Stomach (tissue), 9 donors: ENCODE results near the gene VSTM2L. TPM values are rescaled to one million over a fixed set of nuclear protein-coding genes. Genes with fewer than 3 reads are reported as not detected.

Experiments used
- DNase-seq, 2 donors: peaks; one replicate each; pipeline versions ENCODE4 v3.0.0 to v3.0.0-alpha.2; 2013 to 2019
- H3K27ac ChIP-seq, 5 donors: fragments of 200-600 bp in 4 of 5; sonication (generic) in 4 of 5; one replicate each; pipeline ENCODE4 v1.5.1; 2013 to 2019; ENCODE audit warnings: mild to moderate bottlenecking in 1 of 5, moderate library complexity in 1 of 5
- H3K27me3 ChIP-seq, 3 donors: fragments of 200-600 bp; sonication (generic); one replicate each; pipeline ENCODE4 v1.5.1; 2017 to 2019; ENCODE audit warnings: mixed run types in 1 of 3
- H3K36me3 ChIP-seq, 4 donors: fragments of 200-600 bp; sonication (generic); 1 replicate in 3 of 4; 2 replicates in 1 of 4; pipeline ENCODE4 v1.5.1; 2016 to 2019
- H3K4me1 ChIP-seq, 4 donors: fragments of 200-600 bp; sonication (generic); one replicate each; pipeline ENCODE4 v1.5.1; 2016 to 2019
- H3K4me3 ChIP-seq, 4 donors: fragments of 200-600 bp; sonication (generic) in 3 of 4; one replicate each; pipeline ENCODE4 v1.5.1; 2016 to 2019; ENCODE audit warnings: mild to moderate bottlenecking in 1 of 4
- H3K9me3 ChIP-seq, 4 donors: fragments of 200-600 bp; sonication (generic); one replicate each; pipeline ENCODE4 v1.5.1; 2016 to 2019
- CTCF ChIP-seq, 7 experiments: fragments of 450-650 bp in 4 of 7; fragments of 200-600 bp in 3 of 7; sonication (generic) in 3 of 7; IDR thresholded peaks; one replicate each; pipeline ENCODE4 v1.5.1; 2016 to 2019; ENCODE audit warnings: antibody characterized with exemption in 7 of 7, control low read depth in 2 of 7, mild to moderate bottlenecking in 1 of 7
- EP300 ChIP-seq: sonication (generic); formaldehyde crosslinking; IDR thresholded peaks from one replicate; pipeline ENCODE4 v1.6.1; 2017; ENCODE audit warnings: antibody characterized with exemption
- POLR2A ChIP-seq, 4 donors: fragments of 450-650 bp; IDR thresholded peaks; one replicate each; pipeline ENCODE4 v1.6.1; 2016; ENCODE audit warnings: antibody characterized with exemption in 4 of 4, control low read depth in 2 of 4, mild to moderate bottlenecking in 1 of 4, moderate library complexity in 1 of 4
- POLR2AphosphoS5 ChIP-seq, 3 donors: sonication (generic); formaldehyde crosslinking; IDR thresholded peaks; one replicate each; pipeline ENCODE4 v1.6.1; 2016; ENCODE audit warnings: antibody characterized with exemption in 3 of 3
- WGBS, 5 donors: extraction: QIAGEN DNeasy Blood & Tissue Kit in 3 of 5; methylation state at CpG; one replicate each; pipeline versions ENCODE4 v1.1.5 to v1.1.7; 2013 to 2018; 5-methylcytosine and 5-hydroxymethylcytosine counted together
- intact Hi-C: fragments of 100-400 bp; cut with DNase I; formaldehyde crosslinking; loops from one replicate; pipeline ENCODE4 v1.15.1; 2023; ENCODE audit warnings: low total_unique reads
- polyA plus RNA-seq, 3 donors: library from polyadenylated mRNA; stranded (reverse); fragments of 200-250 nt; gene quantifications; one replicate each; pipeline ENCODE4 v1.2.3, GENCODE V29; 2013
- total RNA-seq, 5 donors: library from RNA; depleted of rRNA; stranded (reverse); fragments of >200 nt; gene quantifications; one replicate each; pipeline versions ENCODE4 v1.1.0 to v1.2.3, GENCODE V29; 2014 to 2016
- donor health status: healthy with polysubstance abuse.
- donor health status: Bipolar disorder and iron deficiency.
- donor health status: healthy.

Gene VSTM2L
- total and polyA plus RNA-seq, 8 donors: 1.1 to 18.3 (median 3.4) TPM; not detected in 2

- TF ChIP-seq POLR2A (IDR thresholded peaks at IDR 0.05): no peak
- TF ChIP-seq EP300: no peak
- TF ChIP-seq POLR2AphosphoS5 (IDR thresholded peaks at IDR 0.05): no peak
- Histone ChIP-seq H3K4me1 (no peaks in the 10 kb centered on the region), H3K27me3 (no peaks in the 10 kb centered on the region), H3K4me3 (no peak overlapping the region), H3K9me3 (no peaks in the 10 kb centered on the region), H3K36me3 (no peaks in the 10 kb centered on the region), H3K27ac (no peak overlapping the region)
- intact Hi-C loops: no loop called here
- no peak for DNase-seq
- 84 to 92% (median 91%) methylated on average over 7 to 12 of the region's 12 CpGs for WGBS, 5 donors
These were observed 35.3 kb downstream of the VSTM2L start for GRCh38 chr20:37938181-37938750.

GRCh38 chr20:37938954-37939353 lies 36.0 kb downstream of the VSTM2L start:
- H3K4me1 ChIP-seq: no peaks in the 10 kb centered on the region
- DNase-seq: no peak
- H3K4me3 ChIP-seq: no peak overlapping the region
- intact Hi-C loops: no loop called here
- no peaks in the 10 kb centered on the region for H3K9me3 ChIP-seq
- no peaks in the 10 kb centered on the region for H3K27me3 ChIP-seq
- 94 to 97% (median 96%) methylated on average over 9 of the region's 9 CpGs for WGBS, 5 donors
- TF ChIP-seq CTCF (IDR thresholded peaks at IDR 0.05) (no peak), POLR2A (IDR thresholded peaks at IDR 0.05) (no peak), POLR2AphosphoS5 (IDR thresholded peaks at IDR 0.05) (no peak), EP300 (no peak)
- no peak overlapping the region for H3K27ac ChIP-seq
- no peaks in the 10 kb centered on the region for H3K36me3 ChIP-seq

GRCh38 chr20:37939701-37940560 lies 37.0 kb downstream of the VSTM2L start:
- TF ChIP-seq POLR2AphosphoS5 (IDR thresholded peaks at IDR 0.05) (no peak), CTCF (IDR thresholded peaks at IDR 0.05) (no peak), POLR2A (IDR thresholded peaks at IDR 0.05) (no peak), EP300 (no peak)
- intact Hi-C loops: no loop called here
- DNase-seq: peak in 1 of 2 donors; percentile 18
- no peaks in the 10 kb centered on the region for H3K4me1 ChIP-seq
- peaks cover 0 to 9% (median 0%) of the 10 kb centered on the region in 3 donors for H3K27me3 ChIP-seq
- H3K9me3 ChIP-seq: no peaks in the 10 kb centered on the region
- H3K36me3 ChIP-seq: no peaks in the 10 kb centered on the region
- H3K4me3 ChIP-seq: no peak overlapping the region
- H3K27ac ChIP-seq: no peak overlapping the region
- 83 to 90% (median 85%) methylated on average over 24 to 25 of the region's 25 CpGs for WGBS, 5 donors

GRCh38 chr20:37940858-37941257 lies 37.9 kb downstream of the VSTM2L start:
- WGBS, 5 donors: 59 to 76% (median 70%) methylated on average over 6 of the region's 6 CpGs
- TF ChIP-seq CTCF (IDR thresholded peaks at IDR 0.05): no peak
- no peak for TF ChIP-seq POLR2AphosphoS5 (IDR thresholded peaks at IDR 0.05)
- no peak for TF ChIP-seq POLR2A (IDR thresholded peaks at IDR 0.05)
- no peak for TF ChIP-seq EP300
- no peaks in the 10 kb centered on the region for H3K36me3 ChIP-seq

More at GRCh38 chr20:37940858-37941257, 37.9 kb downstream of the VSTM2L start:
- intact Hi-C loops: no loop called here
- Histone ChIP-seq H3K27me3 (peaks cover 0 to 13% (median 0%) of the 10 kb centered on the region in 3 donors), H3K4me3 (no peak overlapping the region), H3K9me3 (no peaks in the 10 kb centered on the region), H3K4me1 (peaks cover 0 to 3% (median 0%) of the 10 kb centered on the region in 4 donors), H3K27ac (no peak overlapping the region)
- peak in 1 of 2 donors; percentile 13 for DNase-seq
